Measurements from ENCODE around the gene SURF6. TPM values are rescaled to one million over a fixed set of nuclear protein-coding genes. Genes with fewer than 3 reads are reported as not detected.
A peak's percentile ranks its signal among the peaks of the same experiment; 100 is the strongest.

The SURF6 gene
- total RNA-seq, 1 experiment from 2014 or later, result 56.3 TPM

GRCh38 chr9:133368249-133368881, 32.4 kb upstream of the SURF6 start:
- Histone ChIP-seq H4K91ac (ENCODE audit: insufficient read length, low read depth, low read length) (no peak overlapping the region), H3K9me3 (ENCODE audit: control insufficient read depth, low read depth, low read length) (no peaks in the 10 kb centered on the region), H3K4ac (ENCODE audit: low read depth, low read length) (no peak overlapping the region), H3K27me3 (ENCODE audit: insufficient read depth, low read length) (no peaks in the 10 kb centered on the region), H2BK12ac (ENCODE audit: insufficient read length, low read depth, low read length) (no peak overlapping the region), H2AK5ac (ENCODE audit: insufficient read length, low read length) (no peak overlapping the region), H3K4me2 (ENCODE audit: insufficient read depth, insufficient read length, low read length) (no peak overlapping the region), H2BK20ac (ENCODE audit: low read depth, low read length, poor library complexity, severe bottlenecking) (no peak overlapping the region), H2BK5ac (ENCODE audit: insufficient read length, low read length) (no peak overlapping the region), H3K79me1 (ENCODE audit: insufficient read depth, low read depth, low read length, poor library complexity, severe bottlenecking) (peaks cover 34% of the 10 kb centered on the region), H3K4me1 (ENCODE audit: insufficient read depth, low read length) (no peaks in the 10 kb centered on the region), H4K20me1 (ENCODE audit: control insufficient read depth, insufficient read depth, insufficient read length) (no peaks in the 10 kb centered on the region), H2AFZ (ENCODE audit: low read length) (no peak overlapping the region), H3K23ac (ENCODE audit: insufficient read length, low read depth, low read length) (no peak overlapping the region), H3K27ac (ENCODE audit: insufficient read length, low read depth, low read length) (no peak overlapping the region), H2BK15ac (ENCODE audit: low read depth, low read length) (no peak overlapping the region), H2BK120ac (ENCODE audit: low read depth, low read length, poor library complexity, severe bottlenecking) (no peak overlapping the region), H3K18ac (ENCODE audit: insufficient read length, low read depth, low read length) (no peak overlapping the region), H3K9ac (ENCODE audit: extremely low read depth, insufficient read length, low read length) (no peak overlapping the region), H4K8ac (replicated peaks; ENCODE audit: insufficient read length, low read depth, low read length) (no peak overlapping the region), H3T11ph (ENCODE audit: low read length) (no peak overlapping the region), H3K23me2 (ENCODE audit: insufficient read length, low read depth, low read length, poor library complexity, severe bottlenecking) (no peaks in the 10 kb centered on the region), H3K14ac (ENCODE audit: insufficient read depth, low read length) (no peak overlapping the region), H3K56ac (ENCODE audit: insufficient read length, low read depth, low read length) (no peak overlapping the region), H3K79me2 (ENCODE audit: insufficient read depth, low read length) (peaks cover 51% of the 10 kb centered on the region; the same call in 1 of the 2 replicates), H4K5ac (ENCODE audit: insufficient read length, low read depth, low read length) (no peak overlapping the region)
- Mint-ChIP-seq H3K36me3 (ENCODE audit: insufficient read depth in 1 of 3, low read depth in 3 of 3) (peaks cover 33 to 87% (median 70%) of the 10 kb centered on the region in 3 experiments; a peak in 6 of 7 replicates), H3K27me3 (ENCODE audit: low read depth) (no peaks in the 10 kb centered on the region), H3K4me3 (no peak overlapping the region), H3K4me1 (peaks cover 3 to 7% of the 10 kb centered on the region in 2 experiments; a peak in 3 of 4 replicates), H3K9me3 (no peaks in the 10 kb centered on the region), H3K27ac (peak overlapping the region in 1 of 3 experiments; percentile 69; a peak in 3 of 7 replicates)
- WGBS (ENCODE audit: extremely low coverage, insufficient read length, low lambda C conversion rate), result no CpG with 5 or more reads among the region's 18 CpGs
- DNase-seq, result no peak
- TF ChIP-seq, protein P1, sequence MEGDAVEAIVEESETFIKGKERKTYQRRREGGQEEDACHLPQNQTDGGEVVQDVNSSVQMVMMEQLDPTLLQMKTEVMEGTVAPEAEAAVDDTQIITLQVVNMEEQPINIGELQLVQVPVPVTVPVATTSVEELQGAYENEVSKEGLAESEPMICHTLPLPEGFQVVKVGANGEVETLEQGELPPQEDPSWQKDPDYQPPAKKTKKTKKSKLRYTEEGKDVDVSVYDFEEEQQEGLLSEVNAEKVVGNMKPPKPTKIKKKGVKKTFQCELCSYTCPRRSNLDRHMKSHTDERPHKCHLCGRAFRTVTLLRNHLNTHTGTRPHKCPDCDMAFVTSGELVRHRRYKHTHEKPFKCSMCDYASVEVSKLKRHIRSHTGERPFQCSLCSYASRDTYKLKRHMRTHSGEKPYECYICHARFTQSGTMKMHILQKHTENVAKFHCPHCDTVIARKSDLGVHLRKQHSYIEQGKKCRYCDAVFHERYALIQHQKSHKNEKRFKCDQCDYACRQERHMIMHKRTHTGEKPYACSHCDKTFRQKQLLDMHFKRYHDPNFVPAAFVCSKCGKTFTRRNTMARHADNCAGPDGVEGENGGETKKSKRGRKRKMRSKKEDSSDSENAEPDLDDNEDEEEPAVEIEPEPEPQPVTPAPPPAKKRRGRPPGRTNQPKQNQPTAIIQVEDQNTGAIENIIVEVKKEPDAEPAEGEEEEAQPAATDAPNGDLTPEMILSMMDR (conservative IDR thresholded peaks at IDR 0.05), result no peak

Measured in H9 (cell line).